HG03442 (cell line): ENCODE results near the gene SLC13A2.
A peak's percentile ranks its signal among the peaks of the same experiment; 100 is the strongest.
"Not testable (repeated sequence)": the region's sequence is repeated elsewhere in the genome, so short reads cannot be mapped to it uniquely, and the experiment has no call there.

Experiments
- ATAC-seq: cut with Tn5 transposase; IDR thresholded peaks from one replicate; pipeline ENCODE4 v1.9.1; 2021; ENCODE audit warnings: mild to moderate bottlenecking, moderate library complexity; ENCODE audit not compliant: unreplicated experiment

Gene SLC13A2

GRCh38 chr17:28473542-28473941 is at the start of gene SLC13A2:
Gene SLC13A2 (plus strand): TSS chr17:28473644. CDS start chr17:28473713, 69 bp downstream.
- ATAC-seq: no peak

GRCh38 chr17:28425206-28425605 is 48.2 kb upstream of the SLC13A2 start:
- no peak for ATAC-seq

GRCh38 chr17:28426081-28426519 is 47.3 kb upstream of the SLC13A2 start:
- ATAC-seq: no peak

- no peak for ATAC-seq
Measured at GRCh38 chr17:28427371-28427770, 46.1 kb upstream of the SLC13A2 start.

- ATAC-seq: not testable (repeated sequence)
Measured at GRCh38 chr17:28427982-28428381, 45.5 kb upstream of the SLC13A2 start.

- ATAC-seq: no peak
Measured at GRCh38 chr17:28433721-28434120, 39.7 kb upstream of the SLC13A2 start.

GRCh38 chr17:28434326-28434725 is 39.1 kb upstream of the SLC13A2 start:
- not testable (repeated sequence) for ATAC-seq

- ATAC-seq: no peak
Measured at GRCh38 chr17:28443901-28444638, 29.4 kb upstream of the SLC13A2 start.

- no peak for ATAC-seq
Measured at GRCh38 chr17:28446716-28447395, 26.6 kb upstream of the SLC13A2 start.

GRCh38 chr17:28447396-28447760 is 26.1 kb upstream of the SLC13A2 start:
- no peak for ATAC-seq

GRCh38 chr17:28449859-28450258 is 23.6 kb upstream of the SLC13A2 start:
- ATAC-seq: no peak

- ATAC-seq: no peak
Measured at GRCh38 chr17:28457890-28458289, 15.6 kb upstream of the SLC13A2 start.

GRCh38 chr17:28458881-28459280 is 14.6 kb upstream of the SLC13A2 start:
- ATAC-seq: not testable (repeated sequence)

- no peak for ATAC-seq
Measured at GRCh38 chr17:28460901-28461300, 12.5 kb upstream of the SLC13A2 start.

- ATAC-seq: no peak
Measured at GRCh38 chr17:28466001-28466400, 7.4 kb upstream of the SLC13A2 start.

- no peak for ATAC-seq
Measured at GRCh38 chr17:28466521-28467048, 6.9 kb upstream of the SLC13A2 start.

- ATAC-seq: no peak
Measured at GRCh38 chr17:28467456-28468025, 5.9 kb upstream of the SLC13A2 start.

- ATAC-seq: not testable (repeated sequence)
Measured at GRCh38 chr17:28468033-28468735, 5.3 kb upstream of the SLC13A2 start.

GRCh38 chr17:28468781-28469180 is 4.7 kb upstream of the SLC13A2 start:
- peak; percentile 52 for ATAC-seq

GRCh38 chr17:28469376-28469775 is 4.1 kb upstream of the SLC13A2 start:
- ATAC-seq: no peak

GRCh38 chr17:28470266-28470913 is 3.1 kb upstream of the SLC13A2 start:
- ATAC-seq: no peak
